OCI-LY1 (cell line): ENCODE data around the gene NRIP1.

Source experiments
- EZH2 ChIP-seq: fragments of 200-600 bp; sonication (generic), shearing (Covaris generic); IDR thresholded peaks from 2 replicates; pipeline ENCODE4 v1.8.0; 2017; ENCODE audit warnings: borderline replicate concordance, mixed run types, mild to moderate bottlenecking, antibody characterized with exemption, low read length, moderate library complexity, mixed read lengths
- TF ChIP-seq, protein P1 (sequence below): fragments of 200-600 bp; sonication (generic), shearing (Covaris generic); IDR thresholded peaks from 2 replicates; pipeline ENCODE4 v1.5.1; 2017; ENCODE audit warnings: mild to moderate bottlenecking, antibody characterized with exemption, low read length, moderate library complexity, mixed read lengths

DNA sequence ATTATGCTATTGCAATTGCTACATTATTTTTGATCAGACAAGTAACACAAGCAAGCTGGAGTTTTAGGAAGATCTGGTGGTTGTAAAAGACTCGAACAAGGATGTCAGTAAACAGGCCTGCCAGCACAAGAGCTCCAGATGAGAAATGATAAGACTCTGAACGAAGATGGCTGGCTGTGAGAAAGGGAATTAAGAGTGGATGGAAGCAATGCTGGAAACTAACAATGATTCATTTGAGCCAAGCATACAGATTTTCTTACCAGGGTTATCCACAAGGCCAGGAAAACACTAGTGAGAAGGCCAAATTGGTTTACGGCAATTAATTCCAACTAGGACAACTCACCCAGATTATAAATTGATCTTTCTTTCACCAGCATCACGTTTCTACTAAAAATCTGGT, 54.2 kb downstream of the NRIP1 start:
- TF ChIP-seq, protein P1, sequence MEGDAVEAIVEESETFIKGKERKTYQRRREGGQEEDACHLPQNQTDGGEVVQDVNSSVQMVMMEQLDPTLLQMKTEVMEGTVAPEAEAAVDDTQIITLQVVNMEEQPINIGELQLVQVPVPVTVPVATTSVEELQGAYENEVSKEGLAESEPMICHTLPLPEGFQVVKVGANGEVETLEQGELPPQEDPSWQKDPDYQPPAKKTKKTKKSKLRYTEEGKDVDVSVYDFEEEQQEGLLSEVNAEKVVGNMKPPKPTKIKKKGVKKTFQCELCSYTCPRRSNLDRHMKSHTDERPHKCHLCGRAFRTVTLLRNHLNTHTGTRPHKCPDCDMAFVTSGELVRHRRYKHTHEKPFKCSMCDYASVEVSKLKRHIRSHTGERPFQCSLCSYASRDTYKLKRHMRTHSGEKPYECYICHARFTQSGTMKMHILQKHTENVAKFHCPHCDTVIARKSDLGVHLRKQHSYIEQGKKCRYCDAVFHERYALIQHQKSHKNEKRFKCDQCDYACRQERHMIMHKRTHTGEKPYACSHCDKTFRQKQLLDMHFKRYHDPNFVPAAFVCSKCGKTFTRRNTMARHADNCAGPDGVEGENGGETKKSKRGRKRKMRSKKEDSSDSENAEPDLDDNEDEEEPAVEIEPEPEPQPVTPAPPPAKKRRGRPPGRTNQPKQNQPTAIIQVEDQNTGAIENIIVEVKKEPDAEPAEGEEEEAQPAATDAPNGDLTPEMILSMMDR = no peak
- TF ChIP-seq EZH2 = no peak
